ENCODE results near the gene TLR4. TPM values are rescaled to one million over a fixed set of nuclear protein-coding genes. Genes with fewer than 3 reads are reported as not detected.

TLR4 gene
- total RNA-seq, 1 donor from 2014 or later, result 5.2 TPM

DNA sequence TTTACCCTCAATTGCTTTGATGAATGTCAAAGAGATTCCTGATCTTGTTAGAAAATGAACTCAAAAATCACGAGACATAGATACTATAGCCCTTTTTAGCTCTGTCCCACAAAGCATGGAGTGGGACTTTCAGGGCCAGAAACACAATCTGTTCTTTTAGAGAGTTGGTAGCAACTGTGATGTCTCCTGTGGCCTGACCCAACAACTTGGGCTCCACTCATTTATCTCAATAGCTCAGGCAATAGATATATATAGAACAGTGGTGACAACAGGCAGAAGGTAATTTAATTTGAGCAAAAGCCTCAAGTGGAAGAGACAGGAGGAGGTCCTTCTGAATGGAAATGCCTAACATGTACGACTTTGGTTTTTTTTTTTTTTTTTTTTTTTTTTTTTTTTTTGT lies 25.2 kb downstream of the TLR4 start:
- TF ChIP-seq, protein P1, sequence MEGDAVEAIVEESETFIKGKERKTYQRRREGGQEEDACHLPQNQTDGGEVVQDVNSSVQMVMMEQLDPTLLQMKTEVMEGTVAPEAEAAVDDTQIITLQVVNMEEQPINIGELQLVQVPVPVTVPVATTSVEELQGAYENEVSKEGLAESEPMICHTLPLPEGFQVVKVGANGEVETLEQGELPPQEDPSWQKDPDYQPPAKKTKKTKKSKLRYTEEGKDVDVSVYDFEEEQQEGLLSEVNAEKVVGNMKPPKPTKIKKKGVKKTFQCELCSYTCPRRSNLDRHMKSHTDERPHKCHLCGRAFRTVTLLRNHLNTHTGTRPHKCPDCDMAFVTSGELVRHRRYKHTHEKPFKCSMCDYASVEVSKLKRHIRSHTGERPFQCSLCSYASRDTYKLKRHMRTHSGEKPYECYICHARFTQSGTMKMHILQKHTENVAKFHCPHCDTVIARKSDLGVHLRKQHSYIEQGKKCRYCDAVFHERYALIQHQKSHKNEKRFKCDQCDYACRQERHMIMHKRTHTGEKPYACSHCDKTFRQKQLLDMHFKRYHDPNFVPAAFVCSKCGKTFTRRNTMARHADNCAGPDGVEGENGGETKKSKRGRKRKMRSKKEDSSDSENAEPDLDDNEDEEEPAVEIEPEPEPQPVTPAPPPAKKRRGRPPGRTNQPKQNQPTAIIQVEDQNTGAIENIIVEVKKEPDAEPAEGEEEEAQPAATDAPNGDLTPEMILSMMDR (IDR thresholded peaks at IDR 0.05; ENCODE audit: insufficient read depth, low read length, poor library complexity, severe bottlenecking), result no peak
- H3K27me3 ChIP-seq (ENCODE audit: control insufficient read depth, insufficient read depth, low read length), result no peaks in the 10 kb centered on the region
- no peaks in the 10 kb centered on the region for H3K36me3 ChIP-seq (ENCODE audit: control insufficient read depth, insufficient read depth, low read length)
- H3K4me3 ChIP-seq (ENCODE audit: low read depth, low read length), result no peak overlapping the region
- DNase-seq (ENCODE audit: low read depth), result no peak

GRCh38 chr9:117732494-117732893 lies 28.3 kb downstream of the TLR4 start:
- no peak for DNase-seq (ENCODE audit: low read depth)
- H3K27me3 ChIP-seq (ENCODE audit: control insufficient read depth, insufficient read depth, low read length), result no peaks in the 10 kb centered on the region
- TF ChIP-seq, protein P1 (IDR thresholded peaks at IDR 0.05; ENCODE audit: insufficient read depth, low read length, poor library complexity, severe bottlenecking), result no peak
- H3K36me3 ChIP-seq (ENCODE audit: control insufficient read depth, insufficient read depth, low read length), result no peaks in the 10 kb centered on the region
- no peak overlapping the region for H3K4me3 ChIP-seq (ENCODE audit: low read depth, low read length)

DNA sequence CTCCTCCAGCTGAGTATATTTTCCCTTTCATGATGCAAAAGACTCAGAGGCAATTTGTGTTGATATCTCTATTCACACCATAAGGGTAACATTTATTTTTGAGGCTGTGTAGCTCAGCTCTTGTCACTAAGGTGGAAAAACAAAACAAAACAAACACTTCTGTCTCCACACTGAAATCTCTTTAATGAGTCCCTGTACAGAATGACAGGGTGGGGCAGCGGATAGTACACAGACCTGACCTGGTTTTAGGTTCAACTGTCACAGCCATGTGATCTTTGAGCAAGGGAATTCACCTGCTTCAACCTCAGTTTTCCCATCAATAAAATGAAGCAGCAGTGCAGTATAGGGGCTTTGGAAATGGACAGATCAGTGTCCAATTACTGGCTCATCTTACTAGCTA lies 29.3 kb downstream of the TLR4 start:
- TF ChIP-seq, protein P1 (IDR thresholded peaks at IDR 0.05; ENCODE audit: insufficient read depth, low read length, poor library complexity, severe bottlenecking), result no peak
- H3K36me3 ChIP-seq (ENCODE audit: control insufficient read depth, insufficient read depth, low read length), result no peaks in the 10 kb centered on the region
- no peak for DNase-seq (ENCODE audit: low read depth)
- H3K4me3 ChIP-seq (ENCODE audit: low read depth, low read length), result no peak overlapping the region
- H3K27me3 ChIP-seq (ENCODE audit: control insufficient read depth, insufficient read depth, low read length), result no peaks in the 10 kb centered on the region

GRCh38 chr9:117734082-117734481 lies 29.9 kb downstream of the TLR4 start:
- Histone ChIP-seq H3K36me3 (ENCODE audit: control insufficient read depth, insufficient read depth, low read length) (no peaks in the 10 kb centered on the region), H3K4me3 (ENCODE audit: low read depth, low read length) (no peak overlapping the region), H3K27me3 (ENCODE audit: control insufficient read depth, insufficient read depth, low read length) (no peaks in the 10 kb centered on the region)
- TF ChIP-seq, protein P1 (IDR thresholded peaks at IDR 0.05; ENCODE audit: insufficient read depth, low read length, poor library complexity, severe bottlenecking), result no peak
- DNase-seq (ENCODE audit: low read depth), result no peak

DNA sequence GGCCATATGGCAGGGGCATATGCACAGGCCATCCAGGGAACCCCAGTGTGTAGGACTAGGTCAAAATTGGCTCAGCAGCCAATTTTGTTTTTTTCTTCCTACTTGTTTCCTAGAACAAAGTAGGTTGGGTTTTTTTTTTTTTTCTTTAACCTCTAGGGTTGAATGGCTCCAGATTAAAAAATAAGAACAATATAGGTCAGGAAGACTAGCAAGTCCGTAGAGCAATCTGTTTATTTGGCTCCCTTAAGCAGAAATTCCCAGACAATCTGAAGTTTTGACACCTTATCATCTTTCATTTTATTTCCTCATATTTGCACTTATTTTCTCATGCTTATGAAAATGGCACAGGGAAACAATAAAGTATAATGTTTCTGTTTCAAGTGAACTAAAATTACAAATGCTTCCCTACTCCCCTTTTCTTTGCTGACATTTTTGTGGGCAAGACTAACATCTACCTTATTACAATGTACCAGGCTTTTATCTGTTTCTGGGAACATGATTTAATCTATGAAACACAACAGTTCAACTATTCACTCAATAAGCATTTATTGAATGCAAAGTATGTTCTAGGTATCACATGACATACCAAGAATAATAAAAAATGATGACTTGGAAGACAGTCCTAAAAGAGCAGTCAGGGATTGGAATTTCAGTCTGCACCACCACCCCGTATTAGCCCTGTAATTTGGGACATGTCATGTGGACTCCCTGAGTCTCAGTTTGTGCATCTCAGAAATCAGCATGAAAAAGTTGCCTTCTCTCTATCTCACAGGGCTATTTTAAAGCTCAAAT lies 30.5 kb downstream of the TLR4 start:
- H3K27me3 ChIP-seq (ENCODE audit: control insufficient read depth, insufficient read depth, low read length), result no peaks in the 10 kb centered on the region
- H3K4me3 ChIP-seq (ENCODE audit: low read depth, low read length), result no peak overlapping the region
- DNase-seq (ENCODE audit: low read depth), result no peak
- H3K36me3 ChIP-seq (ENCODE audit: control insufficient read depth, insufficient read depth, low read length), result no peaks in the 10 kb centered on the region
- TF ChIP-seq, protein P1 (IDR thresholded peaks at IDR 0.05; ENCODE audit: insufficient read depth, low read length, poor library complexity, severe bottlenecking), result no peak
